ENCODE data around the gene LIMCH1. TPM values are rescaled to one million over a fixed set of nuclear protein-coding genes. Genes with fewer than 3 reads are reported as not detected.

LIMCH1 gene
- total RNA-seq, 1 donor from 2014 or later, result 9.8 TPM

DNA sequence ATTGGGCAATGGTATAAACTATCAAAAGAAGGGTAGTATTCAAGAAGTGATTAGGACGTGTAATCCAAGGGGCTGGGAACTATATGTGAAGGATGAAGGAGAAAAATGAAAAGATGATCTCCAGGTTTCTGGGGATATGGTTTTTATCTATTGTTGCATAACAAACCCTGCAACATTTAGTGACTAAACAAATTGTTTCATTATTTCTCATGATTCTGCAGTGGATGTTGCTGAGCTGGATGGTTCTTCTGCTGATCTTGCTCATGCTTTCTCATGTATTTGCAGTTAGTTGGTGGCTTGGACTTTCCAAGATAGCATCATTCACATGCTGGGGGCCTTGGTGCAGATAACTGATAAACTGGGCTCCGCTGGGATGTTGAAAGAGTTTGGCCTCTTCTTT lies 181.5 kb downstream of the LIMCH1 start:
- no peaks in the 10 kb centered on the region for H3K4me1 ChIP-seq
- H3K9me3 ChIP-seq (ENCODE audit: low read depth), result no peaks in the 10 kb centered on the region
- H3K4me2 ChIP-seq, result no peak overlapping the region
- no peak overlapping the region for H3K27ac ChIP-seq
- Mint-ChIP-seq H3K4me3 (no peak overlapping the region), H3K9me3 (peaks cover 2% of the 10 kb centered on the region), H3K27ac (no peak overlapping the region), H3K36me3 (no peaks in the 10 kb centered on the region), H3K4me1 (no peaks in the 10 kb centered on the region), H3K27me3 (ENCODE audit: insufficient read depth, low read depth) (peaks cover 2% of the 10 kb centered on the region)
- H3K79me2 ChIP-seq (ENCODE audit: low read depth), result no peaks in the 10 kb centered on the region
- peaks cover 94% of the 10 kb centered on the region for H3K27me3 ChIP-seq
- no peak for TF ChIP-seq EZH2phosphoT487 (IDR thresholded peaks at IDR 0.05)
- TF ChIP-seq, protein P1, sequence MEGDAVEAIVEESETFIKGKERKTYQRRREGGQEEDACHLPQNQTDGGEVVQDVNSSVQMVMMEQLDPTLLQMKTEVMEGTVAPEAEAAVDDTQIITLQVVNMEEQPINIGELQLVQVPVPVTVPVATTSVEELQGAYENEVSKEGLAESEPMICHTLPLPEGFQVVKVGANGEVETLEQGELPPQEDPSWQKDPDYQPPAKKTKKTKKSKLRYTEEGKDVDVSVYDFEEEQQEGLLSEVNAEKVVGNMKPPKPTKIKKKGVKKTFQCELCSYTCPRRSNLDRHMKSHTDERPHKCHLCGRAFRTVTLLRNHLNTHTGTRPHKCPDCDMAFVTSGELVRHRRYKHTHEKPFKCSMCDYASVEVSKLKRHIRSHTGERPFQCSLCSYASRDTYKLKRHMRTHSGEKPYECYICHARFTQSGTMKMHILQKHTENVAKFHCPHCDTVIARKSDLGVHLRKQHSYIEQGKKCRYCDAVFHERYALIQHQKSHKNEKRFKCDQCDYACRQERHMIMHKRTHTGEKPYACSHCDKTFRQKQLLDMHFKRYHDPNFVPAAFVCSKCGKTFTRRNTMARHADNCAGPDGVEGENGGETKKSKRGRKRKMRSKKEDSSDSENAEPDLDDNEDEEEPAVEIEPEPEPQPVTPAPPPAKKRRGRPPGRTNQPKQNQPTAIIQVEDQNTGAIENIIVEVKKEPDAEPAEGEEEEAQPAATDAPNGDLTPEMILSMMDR (IDR thresholded peaks at IDR 0.05), result no peak
- TF ChIP-seq EZH2 (IDR thresholded peaks at IDR 0.05), result no peak
- DNase-seq (ENCODE audit: low spot score), result no peak
- no peaks in the 10 kb centered on the region for H3F3A ChIP-seq (ENCODE audit: low read depth)
- no peaks in the 10 kb centered on the region for H3K36me3 ChIP-seq
- H3K4me3 ChIP-seq, result no peak overlapping the region
- H3K9ac ChIP-seq, result no peak overlapping the region
- H2AFZ ChIP-seq (replicated peaks), result no peak overlapping the region
- no peaks in the 10 kb centered on the region for H4K20me1 ChIP-seq (ENCODE audit: low read depth)

DNA sequence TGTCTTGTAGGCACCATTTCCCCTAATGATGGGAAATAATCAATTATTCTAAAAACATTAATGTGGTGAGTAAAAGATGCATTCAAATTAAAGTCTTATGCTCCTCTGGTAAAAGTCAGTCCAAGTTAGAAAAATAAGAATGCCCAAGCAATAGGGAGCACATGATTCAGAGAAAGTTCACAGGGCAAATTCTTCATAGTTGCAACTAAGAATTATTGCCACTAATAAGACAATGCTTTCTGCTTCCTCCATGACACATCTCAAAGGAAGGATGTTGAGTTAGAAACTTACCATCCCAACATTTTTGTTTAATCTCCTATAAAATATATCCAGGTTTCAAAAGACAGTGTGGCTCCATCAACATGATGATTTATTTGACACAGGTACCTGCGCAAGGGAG lies 184.2 kb downstream of the LIMCH1 start:
- no peaks in the 10 kb centered on the region for H3K36me3 Mint-ChIP-seq
- Histone ChIP-seq H3K4me2 (no peak overlapping the region), H3K27me3 (peaks cover 92% of the 10 kb centered on the region), H2AFZ (replicated peaks) (no peak overlapping the region), H3K4me3 (no peak overlapping the region), H3K79me2 (ENCODE audit: low read depth) (no peaks in the 10 kb centered on the region), H3K4me1 (no peaks in the 10 kb centered on the region), H3K9me3 (ENCODE audit: low read depth) (no peaks in the 10 kb centered on the region), H3K36me3 (no peaks in the 10 kb centered on the region), H3F3A (ENCODE audit: low read depth) (no peaks in the 10 kb centered on the region), H3K9ac (no peak overlapping the region), H4K20me1 (ENCODE audit: low read depth) (no peaks in the 10 kb centered on the region), H3K27ac (no peak overlapping the region)
- no peaks in the 10 kb centered on the region for H3K4me1 Mint-ChIP-seq
- DNase-seq (ENCODE audit: low spot score), result no peak
- peaks cover 2% of the 10 kb centered on the region for H3K27me3 Mint-ChIP-seq (ENCODE audit: insufficient read depth, low read depth)
- TF ChIP-seq EZH2phosphoT487 (IDR thresholded peaks at IDR 0.05) (no peak), EZH2 (IDR thresholded peaks at IDR 0.05) (no peak)
- TF ChIP-seq, protein P1 (IDR thresholded peaks at IDR 0.05), result no peak
- H3K4me3 Mint-ChIP-seq, result no peak overlapping the region
- peaks cover 6% of the 10 kb centered on the region for H3K9me3 Mint-ChIP-seq
- no peak overlapping the region for H3K27ac Mint-ChIP-seq

DNA sequence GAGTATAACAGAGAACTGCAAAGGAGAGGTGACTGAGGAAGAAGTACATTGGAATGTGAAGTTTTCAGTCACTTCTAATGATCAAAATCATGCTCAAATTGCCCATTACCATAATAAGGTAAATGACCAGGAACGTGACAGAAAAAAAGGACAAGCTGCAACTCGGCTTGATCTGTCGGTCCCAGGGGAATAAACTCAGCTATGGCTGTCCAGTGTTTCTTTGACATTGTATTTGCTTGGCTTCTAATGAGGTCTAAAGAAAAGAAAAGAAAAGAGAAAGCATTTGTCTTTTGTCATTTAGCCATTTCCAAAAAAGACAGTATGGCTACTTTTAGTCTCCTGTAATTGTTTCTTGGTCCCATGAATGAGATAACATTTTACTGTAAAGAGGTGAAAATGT lies 185.3 kb downstream of the LIMCH1 start:
- Mint-ChIP-seq H3K4me1 (no peaks in the 10 kb centered on the region), H3K9me3 (peaks cover 6% of the 10 kb centered on the region), H3K27ac (no peak overlapping the region), H3K27me3 (ENCODE audit: insufficient read depth, low read depth) (peaks cover 2% of the 10 kb centered on the region), H3K4me3 (no peak overlapping the region), H3K36me3 (no peaks in the 10 kb centered on the region)
- H3K79me2 ChIP-seq (ENCODE audit: low read depth), result no peaks in the 10 kb centered on the region
- H3K4me2 ChIP-seq, result no peak overlapping the region
- no peak overlapping the region for H2AFZ ChIP-seq (replicated peaks)
- H3K4me3 ChIP-seq, result no peak overlapping the region
- H3K27me3 ChIP-seq, result peaks cover 93% of the 10 kb centered on the region
- H4K20me1 ChIP-seq (ENCODE audit: low read depth), result no peaks in the 10 kb centered on the region
- no peaks in the 10 kb centered on the region for H3K9me3 ChIP-seq (ENCODE audit: low read depth)
- DNase-seq (ENCODE audit: low spot score), result no peak
- TF ChIP-seq EZH2 (IDR thresholded peaks at IDR 0.05) (no peak), EZH2phosphoT487 (IDR thresholded peaks at IDR 0.05) (no peak)
- TF ChIP-seq, protein P1 (IDR thresholded peaks at IDR 0.05), result no peak
- no peak overlapping the region for H3K9ac ChIP-seq
- no peaks in the 10 kb centered on the region for H3K36me3 ChIP-seq
- no peaks in the 10 kb centered on the region for H3K4me1 ChIP-seq
- no peaks in the 10 kb centered on the region for H3F3A ChIP-seq (ENCODE audit: low read depth)
- H3K27ac ChIP-seq, result no peak overlapping the region
